ENCODE data around the gene CBFB. TPM values are rescaled to one million over a fixed set of nuclear protein-coding genes. Genes with fewer than 3 reads are reported as not detected.
A peak's percentile ranks its signal among the peaks of the same experiment; 100 is the strongest.

CBFB gene
- total and polyA plus RNA-seq, 9 of the 15 experiments (the other 6 are each of a cell fraction or from before 2014, with no cell fraction given): 22.0 to 112 (median 66.5) TPM

DNA sequence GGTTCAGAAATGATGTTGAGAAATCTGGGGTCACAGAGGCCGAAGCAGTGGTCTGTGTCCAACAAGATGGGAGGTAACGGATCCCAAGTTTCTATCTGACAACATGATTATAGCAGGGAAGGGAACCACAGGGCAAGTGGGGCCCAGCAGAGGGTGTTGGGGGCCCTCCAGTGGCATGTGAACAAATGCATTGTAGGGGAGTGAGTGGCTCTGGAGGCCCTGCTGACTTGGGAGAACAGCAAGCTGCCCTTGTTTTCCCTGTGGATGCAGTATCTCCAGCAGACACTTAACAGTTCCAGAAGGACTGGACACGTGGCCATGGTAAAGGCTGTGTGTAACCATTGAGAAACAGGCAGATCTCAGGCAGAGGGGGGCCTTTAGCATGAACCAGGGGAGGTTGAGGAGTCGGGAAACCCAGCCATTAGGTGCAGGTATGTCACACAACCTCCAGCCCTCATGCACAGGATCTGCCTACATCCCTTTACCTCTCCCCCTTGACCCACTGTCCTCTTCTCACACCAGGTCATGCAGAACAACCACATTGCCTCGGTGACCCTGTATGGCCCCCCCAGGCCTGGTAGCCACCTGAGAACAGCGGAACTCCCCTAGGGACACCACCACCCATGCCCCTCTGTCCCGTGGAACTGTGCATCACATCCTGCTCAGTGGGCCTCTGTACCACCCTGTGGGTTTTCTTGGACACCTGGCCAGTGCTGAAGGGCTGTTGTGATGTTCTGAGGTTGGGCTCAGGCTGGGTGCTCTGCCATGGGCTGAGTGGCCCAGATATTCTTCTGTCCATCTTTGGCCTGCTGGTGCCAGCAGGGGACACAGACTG is 117.8 kb downstream of the CBFB start (continued):
- TF ChIP-seq, protein P1, sequence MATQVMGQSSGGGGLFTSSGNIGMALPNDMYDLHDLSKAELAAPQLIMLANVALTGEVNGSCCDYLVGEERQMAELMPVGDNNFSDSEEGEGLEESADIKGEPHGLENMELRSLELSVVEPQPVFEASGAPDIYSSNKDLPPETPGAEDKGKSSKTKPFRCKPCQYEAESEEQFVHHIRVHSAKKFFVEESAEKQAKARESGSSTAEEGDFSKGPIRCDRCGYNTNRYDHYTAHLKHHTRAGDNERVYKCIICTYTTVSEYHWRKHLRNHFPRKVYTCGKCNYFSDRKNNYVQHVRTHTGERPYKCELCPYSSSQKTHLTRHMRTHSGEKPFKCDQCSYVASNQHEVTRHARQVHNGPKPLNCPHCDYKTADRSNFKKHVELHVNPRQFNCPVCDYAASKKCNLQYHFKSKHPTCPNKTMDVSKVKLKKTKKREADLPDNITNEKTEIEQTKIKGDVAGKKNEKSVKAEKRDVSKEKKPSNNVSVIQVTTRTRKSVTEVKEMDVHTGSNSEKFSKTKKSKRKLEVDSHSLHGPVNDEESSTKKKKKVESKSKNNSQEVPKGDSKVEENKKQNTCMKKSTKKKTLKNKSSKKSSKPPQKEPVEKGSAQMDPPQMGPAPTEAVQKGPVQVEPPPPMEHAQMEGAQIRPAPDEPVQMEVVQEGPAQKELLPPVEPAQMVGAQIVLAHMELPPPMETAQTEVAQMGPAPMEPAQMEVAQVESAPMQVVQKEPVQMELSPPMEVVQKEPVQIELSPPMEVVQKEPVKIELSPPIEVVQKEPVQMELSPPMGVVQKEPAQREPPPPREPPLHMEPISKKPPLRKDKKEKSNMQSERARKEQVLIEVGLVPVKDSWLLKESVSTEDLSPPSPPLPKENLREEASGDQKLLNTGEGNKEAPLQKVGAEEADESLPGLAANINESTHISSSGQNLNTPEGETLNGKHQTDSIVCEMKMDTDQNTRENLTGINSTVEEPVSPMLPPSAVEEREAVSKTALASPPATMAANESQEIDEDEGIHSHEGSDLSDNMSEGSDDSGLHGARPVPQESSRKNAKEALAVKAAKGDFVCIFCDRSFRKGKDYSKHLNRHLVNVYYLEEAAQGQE (IDR thresholded peaks at IDR 0.05; ENCODE audit: borderline replicate concordance): peak; percentile 14; the same call in 1 of the 2 replicates
- TF ChIP-seq, protein P1 (CRISPR knock-in tag; IDR thresholded peaks at IDR 0.05; ENCODE audit: low read depth): no peak
- TF ChIP-seq E2F6 (IDR thresholded peaks at IDR 0.05; ENCODE audit: borderline replicate concordance in 1 of 2, extremely low read depth in 1 of 2, insufficient read depth in 1 of 2, insufficient read length in 1 of 2, low read depth in 1 of 2, low read length in 1 of 2, poor library complexity in 1 of 2, severe bottlenecking in 1 of 2) (no peak), MXI1 (IDR thresholded peaks at IDR 0.05; ENCODE audit: low read depth, low read length) (no peak), MYBL2 (IDR thresholded peaks at IDR 0.05; ENCODE audit: low read depth) (no peak), MYBL2 (CRISPR knock-in tag; IDR thresholded peaks at IDR 0.05; ENCODE audit: borderline replicate concordance) (no peak), RAD21 (CRISPR knock-in tag; conservative IDR thresholded peaks at IDR 0.05 in 1 of 2, IDR thresholded peaks at IDR 0.05 in 1 of 2) (0 out of 4 replicates have a peak, but pooled peaks of 1 of the 2 experiments have one; percentile 16)
